RWPE2 (cell line): ENCODE measurements around the gene TRMT10B.
A peak's percentile ranks its signal among the peaks of the same experiment; 100 is the strongest.

ENCODE experiments used
- ATAC-seq: fragments of 200-7000 bp; cut with Tn5 transposase; 3 replicates; pipeline ENCODE4 v1.9.1; 2021; ENCODE audit warnings: low read depth
- DNase-seq: peaks from one replicate; pipeline ENCODE4 v3.0.0-alpha.2; 2020; ENCODE audit warnings: low spot score
- H3K27ac ChIP-seq: fragments of 450-650 bp; 2 replicates; pipeline ENCODE4 v1.5.1; 2017; ENCODE audit warnings: mild to moderate bottlenecking; ENCODE audit not compliant: poor library complexity, severe bottlenecking
- H3K27me3 ChIP-seq: fragments of 250-450 bp; sonication (Bioruptor Pico); 2 replicates; pipeline ENCODE4 v1.5.1; 2021; ENCODE audit warnings: mild to moderate bottlenecking, moderate library complexity; ENCODE audit not compliant: insufficient read depth, poor library complexity, severe bottlenecking
- H3K36me3 ChIP-seq: fragments of 250-450 bp; sonication (Bioruptor Pico); 2 replicates; pipeline ENCODE4 v1.5.1; 2020; ENCODE audit warnings: low read depth, mild to moderate bottlenecking, moderate library complexity
- H3K4me1 ChIP-seq: fragments of 250-450 bp; sonication (Bioruptor Pico); 2 replicates; pipeline ENCODE4 v1.5.1; 2021; ENCODE audit warnings: mild to moderate bottlenecking, moderate library complexity; ENCODE audit not compliant: insufficient read depth, poor library complexity, severe bottlenecking
- H3K4me3 ChIP-seq: fragments of 250-450 bp; sonication (Bioruptor Pico); 2 replicates; pipeline ENCODE4 v1.5.1; 2021; ENCODE audit warnings: mild to moderate bottlenecking, moderate library complexity; ENCODE audit not compliant: severe bottlenecking
- H3K9me3 ChIP-seq: fragments of 250-450 bp; sonication (Bioruptor Pico); 2 replicates; pipeline ENCODE4 v1.5.1; 2021; ENCODE audit warnings: mild to moderate bottlenecking, moderate library complexity; ENCODE audit not compliant: severe bottlenecking
- TF ChIP-seq, protein P1 (sequence below): fragments of 450-650 bp; IDR thresholded peaks from one replicate; pipeline ENCODE4 v1.5.1; 2017; ENCODE audit warnings: mild to moderate bottlenecking, moderate library complexity; ENCODE audit not compliant: poor library complexity, severe bottlenecking

The TRMT10B gene

DNA sequence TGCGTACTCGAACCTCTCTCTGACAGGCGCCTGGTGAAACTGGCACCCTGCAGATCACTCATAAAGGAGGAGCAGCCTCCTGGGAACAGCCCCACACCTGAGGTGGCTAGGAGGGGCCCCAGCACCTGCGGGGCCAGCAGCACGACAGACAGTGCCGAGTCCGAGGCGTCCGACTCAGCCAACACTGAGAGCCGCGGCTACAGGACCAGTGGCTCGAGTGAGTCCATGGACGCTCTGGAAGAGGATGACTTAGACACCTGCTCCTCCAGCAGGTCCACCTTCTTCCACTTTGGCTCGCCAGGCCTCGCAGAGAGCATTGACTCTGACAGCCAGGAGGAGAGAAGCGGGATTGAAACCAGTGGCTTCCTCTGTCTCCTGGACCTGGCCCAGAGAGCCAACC is 13.5 kb upstream of the TRMT10B start:
- TF ChIP-seq, protein P1, sequence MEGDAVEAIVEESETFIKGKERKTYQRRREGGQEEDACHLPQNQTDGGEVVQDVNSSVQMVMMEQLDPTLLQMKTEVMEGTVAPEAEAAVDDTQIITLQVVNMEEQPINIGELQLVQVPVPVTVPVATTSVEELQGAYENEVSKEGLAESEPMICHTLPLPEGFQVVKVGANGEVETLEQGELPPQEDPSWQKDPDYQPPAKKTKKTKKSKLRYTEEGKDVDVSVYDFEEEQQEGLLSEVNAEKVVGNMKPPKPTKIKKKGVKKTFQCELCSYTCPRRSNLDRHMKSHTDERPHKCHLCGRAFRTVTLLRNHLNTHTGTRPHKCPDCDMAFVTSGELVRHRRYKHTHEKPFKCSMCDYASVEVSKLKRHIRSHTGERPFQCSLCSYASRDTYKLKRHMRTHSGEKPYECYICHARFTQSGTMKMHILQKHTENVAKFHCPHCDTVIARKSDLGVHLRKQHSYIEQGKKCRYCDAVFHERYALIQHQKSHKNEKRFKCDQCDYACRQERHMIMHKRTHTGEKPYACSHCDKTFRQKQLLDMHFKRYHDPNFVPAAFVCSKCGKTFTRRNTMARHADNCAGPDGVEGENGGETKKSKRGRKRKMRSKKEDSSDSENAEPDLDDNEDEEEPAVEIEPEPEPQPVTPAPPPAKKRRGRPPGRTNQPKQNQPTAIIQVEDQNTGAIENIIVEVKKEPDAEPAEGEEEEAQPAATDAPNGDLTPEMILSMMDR, result no peak
- Histone ChIP-seq H3K4me1 (no peaks in the 10 kb centered on the region), H3K27me3 (no peaks in the 10 kb centered on the region), H3K9me3 (no peaks in the 10 kb centered on the region), H3K4me3 (no peak overlapping the region), H3K27ac (no peak overlapping the region), H3K36me3 (no peaks in the 10 kb centered on the region)
- ATAC-seq, result no peak
- DNase-seq, result no peak

GRCh38 chr9:37740631-37741328 is 12.8 kb upstream of the TRMT10B start:
- no peak for ATAC-seq

DNA sequence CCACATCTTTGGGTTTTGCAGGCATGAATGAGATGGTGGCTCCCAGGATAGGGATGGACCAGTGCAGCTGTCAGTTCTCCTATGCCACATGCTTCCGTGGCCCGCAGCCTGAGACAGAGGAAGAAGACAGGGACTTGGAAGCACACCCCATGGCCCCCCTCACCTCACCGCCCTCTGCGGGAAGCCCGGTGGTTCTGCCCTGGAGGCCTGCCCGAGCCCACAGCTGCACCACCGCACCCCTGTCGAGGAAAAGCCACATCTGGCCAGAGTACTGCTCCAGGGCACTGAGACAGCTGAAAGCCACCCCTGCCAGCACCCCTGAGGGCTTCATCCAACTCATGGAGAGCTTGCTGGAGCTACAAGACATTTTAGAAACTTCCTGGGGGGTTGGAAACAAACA is 7.6 kb upstream of the TRMT10B start:
- ATAC-seq, result no peak

More at GRCh38 chr9:37740631-37741328, 12.8 kb upstream of the TRMT10B start:
- Histone ChIP-seq H3K27me3 (no peaks in the 10 kb centered on the region), H3K27ac (no peak overlapping the region), H3K4me1 (no peaks in the 10 kb centered on the region), H3K9me3 (no peaks in the 10 kb centered on the region), H3K4me3 (no peak overlapping the region), H3K36me3 (no peaks in the 10 kb centered on the region)
- TF ChIP-seq, protein P1, result no peak
- DNase-seq, result no peak

GRCh38 chr9:37746448-37747270 is 6.9 kb upstream of the TRMT10B start:
- Histone ChIP-seq H3K4me1 (no peaks in the 10 kb centered on the region), H3K27me3 (no peaks in the 10 kb centered on the region), H3K36me3 (no peaks in the 10 kb centered on the region), H3K27ac (no peak overlapping the region), H3K4me3 (no peak overlapping the region), H3K9me3 (no peaks in the 10 kb centered on the region)
- DNase-seq, result no peak
- TF ChIP-seq, protein P1, result no peak
- ATAC-seq, result no peak

More for the DNA sequence above, 7.6 kb upstream of the TRMT10B start:
- Histone ChIP-seq H3K4me1 (no peaks in the 10 kb centered on the region), H3K27me3 (no peaks in the 10 kb centered on the region), H3K4me3 (no peak overlapping the region), H3K27ac (no peak overlapping the region), H3K9me3 (no peaks in the 10 kb centered on the region), H3K36me3 (no peaks in the 10 kb centered on the region)
- TF ChIP-seq, protein P1, result no peak
- no peak for DNase-seq

DNA sequence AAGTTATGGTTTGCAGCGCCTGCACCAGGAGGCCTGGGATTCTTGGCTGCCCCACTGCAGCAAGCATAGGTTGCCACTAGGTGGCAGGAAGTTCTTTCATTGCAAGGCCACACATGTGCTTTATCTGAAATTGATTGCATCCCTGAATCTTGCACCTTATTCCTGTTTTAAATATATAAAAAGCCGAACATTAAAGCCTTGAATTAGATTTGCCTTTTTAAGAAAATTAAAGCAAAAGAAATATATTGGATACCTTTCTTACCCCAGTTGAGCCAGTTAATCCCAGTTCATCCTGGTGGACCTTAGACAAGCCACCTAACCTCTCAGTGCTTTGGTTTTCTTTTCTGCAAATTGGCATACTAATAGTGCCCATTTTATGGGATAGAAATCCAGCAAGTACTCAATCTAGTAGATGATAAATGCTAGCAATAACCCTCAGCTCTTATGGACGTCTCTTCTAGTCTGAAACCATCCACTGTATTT is 6.3 kb upstream of the TRMT10B start:
- TF ChIP-seq, protein P1, result peak; percentile 94
- Histone ChIP-seq H3K4me1 (no peaks in the 10 kb centered on the region), H3K36me3 (no peaks in the 10 kb centered on the region), H3K27me3 (no peaks in the 10 kb centered on the region), H3K27ac (no peak overlapping the region), H3K4me3 (no peak overlapping the region), H3K9me3 (no peaks in the 10 kb centered on the region)
- ATAC-seq (peak; percentile 88), DNase-seq (no peak)
